ENCODE results near the gene SLC7A1. TPM values are rescaled to one million over a fixed set of nuclear protein-coding genes. Genes with fewer than 3 reads are reported as not detected.

Gene SLC7A1
- total and polyA plus RNA-seq, 2 experiments from 2014 or later: 23.0 to 74.7 TPM

GRCh38 chr13:29473166-29473565 lies 122.3 kb downstream of the SLC7A1 start:
- no peaks in the 10 kb centered on the region for H3K9me3 Mint-ChIP-seq
- H3K27me3 ChIP-seq (ENCODE audit: insufficient read depth): no peaks in the 10 kb centered on the region
- H3K4me1 ChIP-seq (ENCODE audit: insufficient read depth): no peaks in the 10 kb centered on the region
- TF ChIP-seq EZH2phosphoT487 (IDR thresholded peaks at IDR 0.05; ENCODE audit: unreplicated experiment) (no peak), CTCF (conservative IDR thresholded peaks at IDR 0.05; ENCODE audit: low read depth in 2 of 2) (no peak), STAT1 (IDR thresholded peaks at IDR 0.05; ENCODE audit: unreplicated experiment) (no peak), ZNF331 (CRISPR knock-in tag; IDR thresholded peaks at IDR 0.05; ENCODE audit: low read depth) (no peak), CREB1 (CRISPR knock-in tag; IDR thresholded peaks at IDR 0.05; ENCODE audit: low read depth) (no peak), POLR2AphosphoS5 (IDR thresholded peaks at IDR 0.05; ENCODE audit: low read depth) (no peak), JUNB (IDR thresholded peaks at IDR 0.05; ENCODE audit: unreplicated experiment) (no peak), REST (IDR thresholded peaks at IDR 0.05; ENCODE audit: unreplicated experiment) (no peak)
- TF ChIP-seq, protein P1, sequence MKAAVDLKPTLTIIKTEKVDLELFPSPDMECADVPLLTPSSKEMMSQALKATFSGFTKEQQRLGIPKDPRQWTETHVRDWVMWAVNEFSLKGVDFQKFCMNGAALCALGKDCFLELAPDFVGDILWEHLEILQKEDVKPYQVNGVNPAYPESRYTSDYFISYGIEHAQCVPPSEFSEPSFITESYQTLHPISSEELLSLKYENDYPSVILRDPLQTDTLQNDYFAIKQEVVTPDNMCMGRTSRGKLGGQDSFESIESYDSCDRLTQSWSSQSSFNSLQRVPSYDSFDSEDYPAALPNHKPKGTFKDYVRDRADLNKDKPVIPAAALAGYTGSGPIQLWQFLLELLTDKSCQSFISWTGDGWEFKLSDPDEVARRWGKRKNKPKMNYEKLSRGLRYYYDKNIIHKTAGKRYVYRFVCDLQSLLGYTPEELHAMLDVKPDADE (IDR thresholded peaks at IDR 0.05): no peak
- H3K27ac ChIP-seq (ENCODE audit: low read depth): no peak overlapping the region
- no peak overlapping the region for H3K4me3 ChIP-seq
- no peak overlapping the region for H3K4me2 ChIP-seq
- ATAC-seq: no peak
- H4K20me1 ChIP-seq (replicated peaks; ENCODE audit: insufficient read depth): no peaks in the 10 kb centered on the region
- H3K36me3 ChIP-seq (ENCODE audit: insufficient read depth): no peaks in the 10 kb centered on the region
- no peaks in the 10 kb centered on the region for H3K9me2 ChIP-seq (ENCODE audit: insufficient read depth)
- peaks cover 2% of the 10 kb centered on the region for H3K27me3 Mint-ChIP-seq (ENCODE audit: insufficient read depth, low read depth, poor library complexity)
- no peak overlapping the region for H3K27ac Mint-ChIP-seq
- no peaks in the 10 kb centered on the region for H3K79me2 ChIP-seq (replicated peaks; ENCODE audit: insufficient read depth)
- no peaks in the 10 kb centered on the region for H3F3A ChIP-seq (replicated peaks; ENCODE audit: low read depth)
- no peak overlapping the region for H3K4me3 Mint-ChIP-seq
- no peaks in the 10 kb centered on the region for H3K36me3 Mint-ChIP-seq (ENCODE audit: low read depth)
- H3K4me1 Mint-ChIP-seq: no peaks in the 10 kb centered on the region
- no peak for DNase-seq (ENCODE audit: low spot score)
- no peak overlapping the region for H2AFZ ChIP-seq
